Measurements from ENCODE around the gene SLAMF7.
"Not testable (repeated sequence)": the region's sequence is repeated elsewhere in the genome, so short reads cannot be mapped to it uniquely, and the experiment has no call there.

The SLAMF7 gene

DNA sequence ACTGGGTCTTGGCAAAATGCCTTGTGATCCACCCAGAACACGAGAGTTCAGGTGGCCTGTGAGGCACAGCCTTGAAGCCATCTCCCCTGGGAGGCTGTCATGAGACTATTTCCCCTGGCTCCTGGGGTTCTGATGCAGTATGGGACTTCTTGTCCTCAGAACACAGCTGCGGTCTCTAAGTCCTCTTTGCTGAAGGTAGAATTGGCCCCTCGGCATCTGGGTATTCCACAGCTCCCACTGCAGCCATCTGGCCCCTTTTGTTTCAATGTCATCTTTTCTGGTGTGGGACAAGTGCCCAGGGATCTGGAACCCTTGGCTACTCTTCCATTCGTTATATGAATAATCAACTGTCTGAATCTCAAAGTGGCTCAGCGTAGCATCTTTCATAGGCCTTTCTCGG, 39.9 kb downstream of the SLAMF7 start:
- DNase-seq, result no peak

DNA sequence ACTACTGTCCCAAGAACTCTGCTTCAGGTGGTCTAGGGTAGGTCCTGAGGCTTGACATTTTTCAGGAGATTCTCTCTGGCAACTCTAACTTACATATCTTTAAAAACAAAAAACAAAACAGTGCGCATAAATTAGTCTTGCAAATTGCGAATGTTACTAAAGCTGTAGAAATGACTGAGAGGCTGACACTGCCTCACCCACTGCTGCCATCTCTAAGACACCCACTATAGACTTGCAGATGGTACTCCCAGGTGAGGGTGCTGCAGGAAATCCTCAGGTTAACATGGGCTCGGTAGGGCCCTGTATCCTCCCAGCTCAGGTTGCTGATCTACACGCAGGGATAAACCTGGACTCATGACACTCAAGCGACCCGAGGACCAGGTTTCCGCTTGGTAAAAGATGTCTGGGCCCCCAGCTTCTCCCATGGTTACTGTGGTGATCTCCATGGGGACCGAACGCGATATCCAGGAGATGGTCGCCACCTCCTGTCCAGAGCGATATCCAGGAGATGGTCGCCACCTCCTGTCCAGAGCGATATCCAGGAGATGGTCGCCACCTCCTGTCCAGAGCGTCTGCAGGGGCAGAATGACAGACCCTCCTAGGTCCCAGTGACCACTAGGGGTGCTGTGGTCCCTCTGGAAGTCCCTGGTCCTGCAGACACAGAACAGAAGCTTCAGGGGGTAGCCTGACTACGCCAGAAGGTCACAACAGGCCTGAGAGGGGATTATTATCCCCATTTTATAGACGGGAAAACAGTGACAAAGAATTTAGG, 40.8 kb downstream of the SLAMF7 start:
- peak; percentile 26 for DNase-seq

- no peak for DNase-seq
Observed at GRCh38 chr1:160780398-160780755, 41.3 kb downstream of the SLAMF7 start.

DNA sequence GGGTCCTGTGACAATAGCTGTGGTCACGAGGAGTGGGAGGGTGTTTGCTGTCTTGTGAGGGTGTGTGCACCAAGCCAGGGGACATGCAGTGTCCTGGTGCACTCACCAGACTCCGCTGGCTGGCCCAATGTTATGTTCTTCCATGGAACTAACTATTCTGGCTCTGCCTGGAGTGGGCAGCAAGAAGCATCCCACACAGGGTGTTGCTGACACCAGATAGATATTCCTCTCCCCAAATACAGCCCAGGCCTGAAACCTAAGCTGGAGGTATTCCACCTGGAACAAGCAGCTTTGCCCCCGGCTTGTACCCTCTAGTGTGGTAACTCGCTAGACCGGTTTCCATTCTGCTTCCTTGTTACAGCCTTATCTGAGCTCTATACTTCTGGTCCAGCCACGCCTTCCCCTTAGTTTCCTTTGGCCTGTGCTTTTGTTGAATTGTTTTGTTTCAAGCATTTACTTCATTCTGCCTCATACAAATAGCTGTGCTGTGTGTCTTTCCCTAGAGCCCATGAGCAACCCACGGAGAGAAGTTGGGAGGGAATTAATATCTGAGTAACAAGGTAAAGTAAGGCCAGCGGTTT, 42.2 kb downstream of the SLAMF7 start:
- no peak for DNase-seq

GRCh38 chr1:160781914-160782689, 43.1 kb downstream of the SLAMF7 start:
- no peak for DNase-seq

DNA sequence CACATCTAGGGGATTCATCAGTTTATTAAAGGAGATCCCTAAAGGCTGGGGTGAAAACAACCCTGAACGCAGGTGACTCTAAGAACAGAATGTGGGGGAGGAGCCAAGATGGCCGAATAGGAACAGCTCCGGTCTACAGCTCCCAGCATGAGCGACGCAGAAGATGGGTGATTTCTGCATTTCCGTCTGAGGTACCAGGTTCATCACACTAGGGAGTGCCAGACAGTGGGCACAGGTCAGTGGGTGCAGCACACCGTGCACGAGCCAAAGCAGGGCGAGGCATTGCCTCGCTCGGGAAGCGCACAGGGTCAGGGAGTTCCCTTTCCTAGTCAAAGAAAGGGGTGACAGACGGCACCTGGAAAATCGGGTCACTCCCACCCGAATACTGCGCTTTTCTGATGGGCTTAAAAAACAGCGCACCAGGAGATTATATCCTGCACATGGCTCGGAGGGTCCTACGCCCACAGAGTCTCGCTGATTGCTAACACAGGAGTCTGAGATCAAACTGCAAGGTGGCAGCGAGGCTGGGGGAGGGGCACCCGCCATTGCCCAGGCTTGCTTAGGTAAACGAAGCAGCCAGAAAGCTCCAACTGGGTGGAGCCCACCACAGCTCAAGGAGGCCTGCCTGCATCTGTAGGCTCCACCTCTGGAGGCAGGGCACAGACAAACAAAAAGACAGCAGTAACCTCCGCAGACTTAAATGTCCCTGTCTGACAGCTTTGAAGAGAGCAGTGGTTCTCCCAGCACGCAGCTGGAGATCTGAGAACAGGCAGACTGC, 44.1 kb downstream of the SLAMF7 start:
- not testable (repeated sequence) for DNase-seq

DNA sequence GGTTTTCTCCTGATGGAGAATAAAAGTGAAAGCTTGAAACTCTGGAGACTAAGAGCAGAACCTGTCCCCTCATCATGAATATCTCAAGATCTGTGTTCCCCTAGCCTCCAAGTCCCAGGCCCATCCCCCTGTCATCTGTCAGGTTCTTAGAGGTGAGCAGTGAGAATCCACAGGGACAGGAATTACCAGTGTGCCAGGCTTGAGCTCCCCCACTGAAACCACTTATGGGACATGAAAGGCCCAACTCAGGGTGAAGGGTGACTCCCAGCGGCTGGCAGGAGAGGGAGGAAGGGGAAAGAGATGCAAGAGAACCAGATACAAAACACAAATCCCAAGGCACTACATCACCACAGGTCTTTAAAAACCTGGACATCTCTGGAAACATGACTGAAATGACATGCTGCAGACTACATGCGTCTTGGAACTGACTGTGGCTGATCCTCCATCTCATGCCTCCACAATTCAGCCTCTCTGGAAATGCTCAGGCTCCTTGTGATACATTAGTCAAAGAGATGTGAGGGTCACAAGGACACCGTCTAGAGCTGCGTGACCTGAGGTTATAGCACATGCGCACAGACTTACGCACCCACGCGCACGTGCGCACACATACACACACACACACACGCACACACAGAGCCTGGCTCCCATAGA, 50.1 kb downstream of the SLAMF7 start:
- DNase-seq, result no peak

GRCh38 chr1:160789702-160790611, 50.9 kb downstream of the SLAMF7 start:
- no peak for DNase-seq

DNA sequence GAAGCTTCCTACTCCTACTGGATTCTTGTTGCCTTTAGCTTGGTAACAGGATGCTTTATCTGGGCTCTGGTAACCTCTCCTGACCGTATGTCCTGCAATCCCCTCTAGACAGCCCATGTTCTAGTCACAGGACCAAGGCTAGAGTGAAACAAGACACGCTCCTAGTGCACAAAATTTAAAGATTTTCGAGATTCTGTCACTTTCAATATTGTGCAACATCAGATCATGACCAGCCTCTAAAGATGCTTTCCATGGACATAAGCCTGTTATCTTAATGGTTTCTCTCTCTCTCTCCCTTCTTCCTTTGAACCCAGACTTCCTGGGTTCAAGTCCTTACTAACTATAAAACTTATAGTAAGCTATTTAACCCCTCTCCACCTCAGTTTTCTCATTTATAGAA, 55.3 kb downstream of the SLAMF7 start:
- DNase-seq, result no peak

- no peak for DNase-seq
Observed at GRCh38 chr1:160795951-160796383, 56.9 kb downstream of the SLAMF7 start, which contains the start of gene LY9. TSS of gene LY9 (plus strand) at chr1:160796174. CDS start at chr1:160796188, 14 bp downstream.

DNA sequence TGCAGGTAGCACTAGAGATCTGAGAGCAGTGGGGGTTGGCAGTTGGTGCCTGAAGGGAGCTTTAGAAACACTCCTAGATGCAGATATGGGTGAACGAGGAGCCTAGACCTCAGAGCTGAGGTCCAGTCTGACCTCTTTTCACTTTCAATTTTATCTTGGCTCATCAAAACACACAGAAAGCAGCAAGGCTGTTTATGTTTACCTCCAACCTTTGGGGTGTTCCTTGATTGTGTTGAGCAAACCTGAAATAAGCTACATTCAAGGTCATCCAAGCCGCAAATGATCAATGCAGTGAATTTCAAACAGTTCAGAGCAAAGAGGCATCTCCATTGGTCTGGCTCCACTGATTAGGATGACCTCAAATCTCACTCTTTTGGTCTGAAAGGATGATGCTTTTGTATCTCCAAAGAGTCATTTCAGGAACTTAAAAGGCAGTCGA, 58.2 kb downstream of the SLAMF7 start:
- no peak for DNase-seq

DNA sequence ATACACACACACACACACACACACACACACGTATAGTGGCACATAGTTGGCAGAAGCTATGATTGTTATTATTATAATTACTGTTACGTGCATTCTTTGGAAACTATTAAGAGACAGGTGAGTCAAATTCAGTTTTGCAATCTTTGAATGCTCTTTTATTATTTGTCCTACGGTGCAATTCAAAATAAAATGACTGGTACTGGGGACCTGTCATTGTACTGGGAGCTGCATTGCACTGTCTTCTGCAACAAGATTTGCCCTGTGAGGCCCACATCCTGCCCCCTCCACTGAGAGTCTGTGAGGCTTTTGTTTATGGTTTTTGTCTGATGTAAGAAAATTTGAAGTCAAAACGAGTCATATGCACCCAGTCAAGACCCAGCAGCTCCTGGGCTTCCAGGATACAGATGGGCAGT, 58.8 kb downstream of the SLAMF7 start:
- DNase-seq, result no peak

DNA sequence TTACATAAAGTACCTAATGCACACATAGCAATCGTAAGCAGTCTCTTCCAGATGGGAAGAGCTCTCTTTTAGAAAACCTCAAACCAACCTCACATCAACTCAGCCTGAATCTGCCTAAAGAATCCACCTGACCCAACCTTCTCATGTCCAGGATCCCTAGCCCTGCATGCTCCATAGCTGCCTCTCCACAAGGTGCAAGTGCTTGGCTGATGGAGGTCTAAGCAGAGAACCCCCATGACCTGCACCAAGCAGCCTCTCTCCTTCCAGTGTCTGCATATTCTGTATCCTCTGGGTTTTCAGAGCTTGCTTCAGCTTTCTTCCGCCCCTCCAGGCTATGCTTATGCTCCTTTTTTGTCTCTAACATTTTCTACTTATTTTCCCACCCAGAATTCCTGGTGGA, 59.4 kb downstream of the SLAMF7 start:
- DNase-seq, result no peak

DNA sequence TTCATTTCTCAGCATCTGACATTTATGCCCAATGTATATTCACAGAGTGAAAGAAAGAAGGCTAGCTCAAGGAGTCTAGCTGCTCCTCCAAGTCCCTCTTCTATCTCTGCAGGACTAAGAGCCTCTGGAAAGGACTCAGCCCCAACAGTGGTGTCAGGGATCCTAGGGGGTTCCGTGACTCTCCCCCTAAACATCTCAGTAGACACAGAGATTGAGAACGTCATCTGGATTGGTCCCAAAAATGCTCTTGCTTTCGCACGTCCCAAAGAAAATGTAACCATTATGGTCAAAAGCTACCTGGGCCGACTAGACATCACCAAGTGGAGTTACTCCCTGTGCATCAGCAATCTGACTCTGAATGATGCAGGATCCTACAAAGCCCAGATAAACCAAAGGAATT, 60.6 kb downstream of the SLAMF7 start:
- DNase-seq, result no peak

- DNase-seq, result no peak
Observed at GRCh38 chr1:160800142-160800541, 61.1 kb downstream of the SLAMF7 start.

DNA sequence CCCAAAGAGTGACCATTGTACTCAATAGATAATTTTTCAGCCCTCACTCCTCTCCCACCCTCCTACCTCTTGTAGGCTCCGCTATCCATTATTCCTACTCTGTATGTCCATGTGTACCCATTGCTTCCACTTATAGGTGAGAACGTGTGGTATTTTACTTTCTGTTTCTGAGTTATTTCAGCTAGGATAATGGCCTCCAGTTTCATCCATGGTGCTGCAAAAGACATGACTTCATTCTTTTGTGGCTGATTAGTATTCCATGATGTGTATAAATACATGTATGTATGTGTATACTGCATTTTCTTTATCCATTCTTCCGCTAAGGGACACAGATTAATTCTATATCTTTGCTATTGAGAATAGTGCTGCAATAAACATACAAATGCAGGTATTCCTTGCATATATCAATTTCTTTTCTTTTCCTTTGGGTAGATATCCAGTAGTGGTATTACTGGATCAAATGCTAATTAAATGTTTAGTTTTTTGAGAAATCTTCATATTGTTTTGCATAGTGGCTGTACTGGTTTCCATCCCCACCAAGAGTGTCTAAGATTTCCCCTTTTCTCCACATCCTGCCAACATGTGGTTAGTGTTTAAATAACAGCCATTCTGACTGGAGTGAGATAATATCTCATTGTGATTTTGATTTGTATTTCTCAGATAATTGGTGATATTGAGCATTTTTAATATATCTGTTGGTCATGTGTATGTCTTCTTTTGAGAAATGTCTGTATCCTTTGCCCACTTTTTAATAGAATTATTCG, 61.8 kb downstream of the SLAMF7 start:
- DNase-seq, result no peak

GRCh38 chr1:160801836-160802580, 63.0 kb downstream of the SLAMF7 start:
- no peak for DNase-seq

Measured in EL (cell line).